HepG2 (cell line): ENCODE data around the gene ARHGEF16. TPM values are rescaled to one million over a fixed set of nuclear protein-coding genes. Genes with fewer than 3 reads are reported as not detected.
A peak's percentile ranks its signal among the peaks of the same experiment; 100 is the strongest.

Source experiments
- ATM ChIP-seq: fragments of 450-650 bp; IDR thresholded peaks from 2 replicates; pipeline ENCODE4 v1.7.1; 2017; ENCODE audit warnings: mild to moderate bottlenecking, borderline replicate concordance
- CHD2 ChIP-seq: IDR thresholded peaks from 2 replicates; pipeline ENCODE4 v1.6.1; 2011; ENCODE audit warnings: low read depth, low read length, improper control_type of control experiment
- HDAC2 ChIP-seq: sonication (generic); formaldehyde crosslinking; IDR thresholded peaks from 2 replicates; pipeline ENCODE4 v1.4.0; 2020; ENCODE audit warnings: missing genetic modification reagents
- HMG20A ChIP-seq: IDR thresholded peaks from 2 replicates; pipeline ENCODE4 v1.6.1; 2016; ENCODE audit warnings: borderline replicate concordance
- KDM1A ChIP-seq: IDR thresholded peaks from 2 replicates; pipeline ENCODE4 v1.6.1; 2016; ENCODE audit warnings: missing compliant biosample characterization
- KMT2B ChIP-seq: IDR thresholded peaks from 2 replicates; pipeline ENCODE4 v1.6.1; 2016; ENCODE audit warnings: missing genetic modification reagents, missing compliant biosample characterization
- MAZ ChIP-seq, 2 experiments: sonication (generic) in 1 of 2; formaldehyde crosslinking in 1 of 2; IDR thresholded peaks; 2 replicates each; pipeline versions ENCODE4 v1.5.0 to v1.6.1; 2012 to 2020; ENCODE audit warnings: low read depth in 2 of 2, mild to moderate bottlenecking in 2 of 2, borderline replicate concordance in 1 of 2, improper control_type of control experiment in 1 of 2, low read length in 1 of 2, missing genetic modification reagents in 1 of 2, moderate library complexity in 1 of 2
- NFYC ChIP-seq: IDR thresholded peaks from 2 replicates; pipeline ENCODE4 v1.6.1; 2016; ENCODE audit warnings: missing genetic modification reagents, missing compliant biosample characterization
- PTBP1 ChIP-seq: fragments of 200-400 bp; formaldehyde crosslinking; IDR thresholded peaks from 2 replicates; pipeline ENCODE4 v1.6.1; 2018; ENCODE audit warnings: low read length, low read depth; ENCODE audit not compliant: poor library complexity, severe bottlenecking
- RCOR2 ChIP-seq: IDR thresholded peaks from 2 replicates; pipeline ENCODE4 v1.6.1; 2016; ENCODE audit warnings: missing biosample characterization, missing genetic modification reagents
- REXO4 ChIP-seq: sonication (generic); formaldehyde crosslinking; IDR thresholded peaks from 2 replicates; pipeline ENCODE4 v1.8.0; 2022; ENCODE audit warnings: missing genetic modification reagents, mild to moderate bottlenecking, borderline replicate concordance
- SAFB2 ChIP-seq: sonication (generic); formaldehyde crosslinking; IDR thresholded peaks from 2 replicates; pipeline ENCODE4 v1.5.1; 2020; ENCODE audit warnings: missing genetic modification reagents, low read depth, mild to moderate bottlenecking, borderline replicate concordance
- SPEN ChIP-seq: sonication (generic); formaldehyde crosslinking; IDR thresholded peaks from 2 replicates; pipeline ENCODE4 v1.5.1; 2020; ENCODE audit warnings: low read depth, mild to moderate bottlenecking, missing genetic modification reagents
- ZNF329 ChIP-seq: sonication (generic); formaldehyde crosslinking; IDR thresholded peaks from 2 replicates; pipeline ENCODE4 v1.9.0; 2021; ENCODE audit warnings: low read depth, mild to moderate bottlenecking, missing genetic modification reagents
- ZNF747 ChIP-seq: sonication (generic); formaldehyde crosslinking; IDR thresholded peaks from 2 replicates; pipeline ENCODE4 v1.8.1; 2023; ENCODE audit warnings: missing genetic modification reagents, mild to moderate bottlenecking, borderline replicate concordance
- ZSCAN30 ChIP-seq: sonication (generic); formaldehyde crosslinking; IDR thresholded peaks from 2 replicates; pipeline ENCODE4 v1.5.0; 2020; ENCODE audit warnings: mild to moderate bottlenecking, missing genetic modification reagents
- polyA plus RNA-seq, 8 experiments: library from polyadenylated mRNA; depleted of rRNA in 3 of 8; stranded (reverse) in 7 of 8; unstranded in 1 of 8; fragments of >200 nt; fragmentation: Illumina TruSeq in 4 of 8; extraction: Trizol in 4 of 8; gene quantifications; 2 replicates each; pipeline versions ENCODE4 v1.2.1 to v1.2.3, GENCODE V29; 2011 to 2016; ENCODE audit warnings: low read depth in 4 of 8, missing spikeins in 1 of 8, mixed read lengths in 1 of 8; ENCODE audit not compliant: insufficient read depth in 1 of 8
- total RNA-seq, 5 experiments: library from RNA; depleted of rRNA; stranded (reverse); fragments of >200 nt; fragmentation: Illumina TruSeq; extraction: Trizol; gene quantifications; 2 replicates each; pipeline ENCODE4 v1.2.3, GENCODE V29; 2016; ENCODE audit warnings: low read depth in 1 of 5
- TF ChIP-seq, protein P1 (sequence below): sonication (generic); formaldehyde crosslinking; IDR thresholded peaks from 2 replicates; pipeline ENCODE4 v1.8.0; 2022; ENCODE audit warnings: missing genetic modification reagents, mild to moderate bottlenecking, moderate library complexity, borderline replicate concordance
- TF ChIP-seq, protein P2 (sequence below): sonication (generic); formaldehyde crosslinking; IDR thresholded peaks from 2 replicates; pipeline ENCODE4 v1.9.0; 2022; ENCODE audit warnings: missing genetic modification reagents, mild to moderate bottlenecking, borderline replicate concordance
- TF ChIP-seq, protein P3 (sequence below): sonication (generic); formaldehyde crosslinking; IDR thresholded peaks from 2 replicates; pipeline ENCODE4 v1.5.0; 2020; ENCODE audit warnings: missing genetic modification reagents, mild to moderate bottlenecking, borderline replicate concordance
- TF ChIP-seq, protein P4 (sequence below): sonication (generic); formaldehyde crosslinking; IDR thresholded peaks from 2 replicates; pipeline ENCODE4 v1.5.0; 2020; ENCODE audit warnings: missing genetic modification reagents
- TF ChIP-seq, protein P5 (sequence below): IDR thresholded peaks from 2 replicates; pipeline ENCODE4 v1.6.1; 2016; ENCODE audit warnings: missing compliant biosample characterization, missing genetic modification reagents, borderline replicate concordance

The ARHGEF16 gene
- total and polyA plus RNA-seq, 2 of the 13 experiments (the other 11 are each of a cell fraction or from before 2014, with no cell fraction given) = 20.3 to 39.9 TPM

DNA sequence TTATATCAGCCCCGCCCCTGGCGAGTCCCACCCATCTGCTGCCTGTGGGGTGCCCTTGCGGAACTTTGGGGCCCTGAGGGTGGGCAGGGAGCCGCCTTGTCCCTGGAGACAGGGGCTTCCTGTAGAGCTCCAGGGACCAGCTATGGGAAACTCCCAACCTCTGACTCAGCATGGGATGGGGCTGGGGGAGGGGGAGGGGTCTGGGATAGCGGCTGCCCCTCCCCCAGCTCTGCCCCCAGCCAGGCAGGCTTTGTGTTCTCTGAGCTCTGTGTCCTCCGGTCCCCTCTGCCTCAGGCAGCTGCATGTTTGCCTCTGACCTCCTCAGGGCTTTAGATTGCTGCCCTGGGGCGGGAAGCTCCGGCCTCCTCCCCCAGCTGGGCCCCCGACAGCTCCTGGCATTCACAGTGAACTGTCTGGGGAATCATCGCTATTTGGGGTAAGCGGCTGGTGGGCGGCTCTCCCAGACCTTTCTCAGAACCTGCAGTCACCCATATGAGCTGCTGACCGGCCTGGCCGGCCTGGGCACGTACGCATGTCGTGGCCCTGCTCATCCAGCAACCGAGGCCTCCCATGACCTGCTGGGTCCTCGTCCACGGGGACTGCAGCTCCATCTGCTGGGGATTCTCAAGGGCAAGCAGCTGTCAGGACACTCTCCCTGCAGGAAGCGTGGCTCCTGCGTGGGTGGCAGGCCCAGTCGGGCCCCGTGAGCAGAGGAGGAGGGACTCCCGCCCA lies 17.1 kb downstream of the ARHGEF16 start (continued):
- TF ChIP-seq, protein P1, sequence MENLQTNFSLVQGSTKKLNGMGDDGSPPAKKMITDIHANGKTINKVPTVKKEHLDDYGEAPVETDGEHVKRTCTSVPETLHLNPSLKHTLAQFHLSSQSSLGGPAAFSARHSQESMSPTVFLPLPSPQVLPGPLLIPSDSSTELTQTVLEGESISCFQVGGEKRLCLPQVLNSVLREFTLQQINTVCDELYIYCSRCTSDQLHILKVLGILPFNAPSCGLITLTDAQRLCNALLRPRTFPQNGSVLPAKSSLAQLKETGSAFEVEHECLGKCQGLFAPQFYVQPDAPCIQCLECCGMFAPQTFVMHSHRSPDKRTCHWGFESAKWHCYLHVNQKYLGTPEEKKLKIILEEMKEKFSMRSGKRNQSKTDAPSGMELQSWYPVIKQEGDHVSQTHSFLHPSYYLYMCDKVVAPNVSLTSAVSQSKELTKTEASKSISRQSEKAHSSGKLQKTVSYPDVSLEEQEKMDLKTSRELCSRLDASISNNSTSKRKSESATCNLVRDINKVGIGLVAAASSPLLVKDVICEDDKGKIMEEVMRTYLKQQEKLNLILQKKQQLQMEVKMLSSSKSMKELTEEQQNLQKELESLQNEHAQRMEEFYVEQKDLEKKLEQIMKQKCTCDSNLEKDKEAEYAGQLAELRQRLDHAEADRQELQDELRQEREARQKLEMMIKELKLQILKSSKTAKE (CRISPR knock-in tag) = peak; percentile 92
- TF ChIP-seq ZNF329 (CRISPR knock-in tag) (no peak), HMG20A (CRISPR knock-in tag) (peak; percentile 31; the same call in 1 of the 2 replicates), ATM (no peak), REXO4 (CRISPR knock-in tag) (no peak), PTBP1 (no peak), NFYC (CRISPR knock-in tag) (no peak), RCOR2 (CRISPR knock-in tag) (peak; percentile 24; the same call in 1 of the 2 replicates), SAFB2 (0 out of 2 replicates have a peak, but pooled peaks have one; percentile 36), ZNF747 (CRISPR knock-in tag) (peak; percentile 76), CHD2 (peak; percentile 69; the same call in 1 of the 2 replicates), MAZ (IDR thresholded peaks at IDR 0.05; ENCODE audit: borderline replicate concordance, low read depth, low read length) (0 out of 2 replicates have a peak, but pooled peaks have one; percentile 20), MAZ (CRISPR knock-in tag; IDR thresholded peaks at IDR 0.05; ENCODE audit: low read depth) (peak; percentile 68), SPEN (CRISPR knock-in tag) (peak; percentile 62), HDAC2 (CRISPR knock-in tag) (peak; percentile 82; the same call in 1 of the 2 replicates), KMT2B (CRISPR knock-in tag) (peak; percentile 53; the same call in 1 of the 2 replicates), KDM1A (CRISPR knock-in tag) (peak; percentile 26; the same call in 1 of the 2 replicates), ZSCAN30 (no peak)
- TF ChIP-seq, protein P2, sequence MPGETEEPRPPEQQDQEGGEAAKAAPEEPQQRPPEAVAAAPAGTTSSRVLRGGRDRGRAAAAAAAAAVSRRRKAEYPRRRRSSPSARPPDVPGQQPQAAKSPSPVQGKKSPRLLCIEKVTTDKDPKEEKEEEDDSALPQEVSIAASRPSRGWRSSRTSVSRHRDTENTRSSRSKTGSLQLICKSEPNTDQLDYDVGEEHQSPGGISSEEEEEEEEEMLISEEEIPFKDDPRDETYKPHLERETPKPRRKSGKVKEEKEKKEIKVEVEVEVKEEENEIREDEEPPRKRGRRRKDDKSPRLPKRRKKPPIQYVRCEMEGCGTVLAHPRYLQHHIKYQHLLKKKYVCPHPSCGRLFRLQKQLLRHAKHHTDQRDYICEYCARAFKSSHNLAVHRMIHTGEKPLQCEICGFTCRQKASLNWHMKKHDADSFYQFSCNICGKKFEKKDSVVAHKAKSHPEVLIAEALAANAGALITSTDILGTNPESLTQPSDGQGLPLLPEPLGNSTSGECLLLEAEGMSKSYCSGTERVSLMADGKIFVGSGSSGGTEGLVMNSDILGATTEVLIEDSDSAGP (CRISPR knock-in tag) = peak; percentile 79; the same call in 1 of the 2 replicates
- TF ChIP-seq, protein P3, sequence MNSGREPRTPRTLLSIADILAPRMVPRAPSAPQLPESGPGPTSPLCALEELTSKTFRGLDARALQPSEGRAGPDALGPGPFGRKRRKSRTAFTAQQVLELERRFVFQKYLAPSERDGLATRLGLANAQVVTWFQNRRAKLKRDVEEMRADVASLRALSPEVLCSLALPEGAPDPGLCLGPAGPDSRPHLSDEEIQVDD = 0 out of 2 replicates have a peak, but pooled peaks have one; percentile 62
- TF ChIP-seq, protein P4, sequence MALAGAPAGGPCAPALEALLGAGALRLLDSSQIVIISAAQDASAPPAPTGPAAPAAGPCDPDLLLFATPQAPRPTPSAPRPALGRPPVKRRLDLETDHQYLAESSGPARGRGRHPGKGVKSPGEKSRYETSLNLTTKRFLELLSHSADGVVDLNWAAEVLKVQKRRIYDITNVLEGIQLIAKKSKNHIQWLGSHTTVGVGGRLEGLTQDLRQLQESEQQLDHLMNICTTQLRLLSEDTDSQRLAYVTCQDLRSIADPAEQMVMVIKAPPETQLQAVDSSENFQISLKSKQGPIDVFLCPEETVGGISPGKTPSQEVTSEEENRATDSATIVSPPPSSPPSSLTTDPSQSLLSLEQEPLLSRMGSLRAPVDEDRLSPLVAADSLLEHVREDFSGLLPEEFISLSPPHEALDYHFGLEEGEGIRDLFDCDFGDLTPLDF (CRISPR knock-in tag) = peak; percentile 70
- TF ChIP-seq, protein P5, sequence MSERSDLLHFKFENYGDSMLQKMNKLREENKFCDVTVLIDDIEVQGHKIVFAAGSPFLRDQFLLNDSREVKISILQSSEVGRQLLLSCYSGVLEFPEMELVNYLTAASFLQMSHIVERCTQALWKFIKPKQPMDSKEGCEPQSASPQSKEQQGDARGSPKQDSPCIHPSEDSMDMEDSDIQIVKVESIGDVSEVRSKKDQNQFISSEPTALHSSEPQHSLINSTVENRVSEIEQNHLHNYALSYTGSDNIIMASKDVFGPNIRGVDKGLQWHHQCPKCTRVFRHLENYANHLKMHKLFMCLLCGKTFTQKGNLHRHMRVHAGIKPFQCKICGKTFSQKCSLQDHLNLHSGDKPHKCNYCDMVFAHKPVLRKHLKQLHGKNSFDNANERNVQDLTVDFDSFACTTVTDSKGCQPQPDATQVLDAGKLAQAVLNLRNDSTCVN (CRISPR knock-in tag) = peak; percentile 53; the same call in 1 of the 2 replicates
